Esophagus muscularis mucosa (tissue), 4 donors: ENCODE results near the gene SMCHD1.

Source experiments
- EP300 ChIP-seq: sonication (generic); formaldehyde crosslinking; IDR thresholded peaks from one replicate; pipeline ENCODE4 v1.6.1; 2017; ENCODE audit warnings: antibody characterized with exemption
- POLR2A ChIP-seq: fragments of 450-650 bp; IDR thresholded peaks from one replicate; pipeline ENCODE4 v1.6.1; 2017; ENCODE audit warnings: antibody characterized with exemption, moderate library complexity, mild to moderate bottlenecking, low read depth
- TF ChIP-seq, protein P1 (sequence below), 3 experiments: fragments of 200-600 bp in 2 of 3; fragments of 450-650 bp in 1 of 3; sonication (generic) in 2 of 3; IDR thresholded peaks; one replicate each; pipeline ENCODE4 v1.5.1; 2017 to 2019; ENCODE audit warnings: antibody characterized with exemption in 3 of 3, mild to moderate bottlenecking in 2 of 3, moderate library complexity in 1 of 3

GRCh38 chr18:2853173-2853925 is 197.8 kb downstream of the SMCHD1 start:
- TF ChIP-seq, protein P1, sequence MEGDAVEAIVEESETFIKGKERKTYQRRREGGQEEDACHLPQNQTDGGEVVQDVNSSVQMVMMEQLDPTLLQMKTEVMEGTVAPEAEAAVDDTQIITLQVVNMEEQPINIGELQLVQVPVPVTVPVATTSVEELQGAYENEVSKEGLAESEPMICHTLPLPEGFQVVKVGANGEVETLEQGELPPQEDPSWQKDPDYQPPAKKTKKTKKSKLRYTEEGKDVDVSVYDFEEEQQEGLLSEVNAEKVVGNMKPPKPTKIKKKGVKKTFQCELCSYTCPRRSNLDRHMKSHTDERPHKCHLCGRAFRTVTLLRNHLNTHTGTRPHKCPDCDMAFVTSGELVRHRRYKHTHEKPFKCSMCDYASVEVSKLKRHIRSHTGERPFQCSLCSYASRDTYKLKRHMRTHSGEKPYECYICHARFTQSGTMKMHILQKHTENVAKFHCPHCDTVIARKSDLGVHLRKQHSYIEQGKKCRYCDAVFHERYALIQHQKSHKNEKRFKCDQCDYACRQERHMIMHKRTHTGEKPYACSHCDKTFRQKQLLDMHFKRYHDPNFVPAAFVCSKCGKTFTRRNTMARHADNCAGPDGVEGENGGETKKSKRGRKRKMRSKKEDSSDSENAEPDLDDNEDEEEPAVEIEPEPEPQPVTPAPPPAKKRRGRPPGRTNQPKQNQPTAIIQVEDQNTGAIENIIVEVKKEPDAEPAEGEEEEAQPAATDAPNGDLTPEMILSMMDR (IDR thresholded peaks at IDR 0.05) = no peak
- no peak for TF ChIP-seq EP300
- no peak for TF ChIP-seq POLR2A
